Calu3 (cell line): ENCODE results near the gene ARHGAP24. TPM values are rescaled to one million over a fixed set of nuclear protein-coding genes. Genes with fewer than 3 reads are reported as not detected.

Experiments used
- BruUV-seq: library from RNA; stranded (reverse); fragments of 400-500 nt; replicated peaks from 2 replicates; lab custom pipeline; 2021; lab: Mats Ljungman, UMichigan
- CTCF ChIA-PET: fragments of 300-600 bp; sonication (Branson Sonifier 250); formaldehyde crosslinking; loops from one replicate; lab custom pipeline; 2022; ENCODE audit warnings: antibody characterized with exemption; lab: Charles Lee
- DNase-seq: peaks from one replicate; pipeline ENCODE4 v3.0.0; 2022
- H3K27ac Mint-ChIP-seq: one replicate; pipeline ENCODE4 v1.8.0; 2022; ENCODE audit warnings: mixed read lengths; ENCODE audit not compliant: unreplicated experiment
- H3K27me3 Mint-ChIP-seq: one replicate; pipeline ENCODE4 v1.8.0; 2022; ENCODE audit warnings: mixed read lengths; ENCODE audit not compliant: unreplicated experiment
- H3K36me3 Mint-ChIP-seq: one replicate; pipeline ENCODE4 v1.8.0; 2022; ENCODE audit warnings: mild to moderate bottlenecking, moderate library complexity, mixed read lengths; ENCODE audit not compliant: insufficient read depth, unreplicated experiment
- H3K4me1 Mint-ChIP-seq: one replicate; pipeline ENCODE4 v1.8.0; 2022; ENCODE audit warnings: mild to moderate bottlenecking, low read depth, mixed read lengths; ENCODE audit not compliant: unreplicated experiment
- H3K4me3 Mint-ChIP-seq: one replicate; pipeline ENCODE4 v1.8.0; 2022; ENCODE audit warnings: mild to moderate bottlenecking, low read depth, moderate library complexity, mixed read lengths; ENCODE audit not compliant: unreplicated experiment
- H3K9me3 Mint-ChIP-seq: one replicate; pipeline ENCODE4 v1.8.0; 2022; ENCODE audit warnings: low read depth, mixed read lengths; ENCODE audit not compliant: unreplicated experiment
- CTCF ChIP-seq: fragments of 200-600 bp; IDR thresholded peaks from one replicate; pipeline ENCODE4 v1.8.0; 2022; ENCODE audit warnings: antibody characterized with exemption; ENCODE audit not compliant: unreplicated experiment
- intact Hi-C: fragments of 100-400 bp; cut with micrococcal nuclease; formaldehyde crosslinking; loops from one replicate; pipeline ENCODE4 v1.10.0; 2022; ENCODE audit not compliant: unreplicated experiment
- total RNA-seq: library from RNA; stranded (reverse); gene quantifications from 2 replicates; pipeline ENCODE4 v1.2.3, GENCODE V29; 2022

ARHGAP24 gene
- total RNA-seq, 1 experiment from 2014 or later = 10.2 TPM

- no peak for TF ChIP-seq CTCF
- CTCF ChIA-PET = no interaction called here
- DNase-seq = no peak
- H3K4me3 Mint-ChIP-seq = no peak overlapping the region
- H3K36me3 Mint-ChIP-seq = no peaks in the 10 kb centered on the region
- H3K4me1 Mint-ChIP-seq = no peaks in the 10 kb centered on the region
- H3K27ac Mint-ChIP-seq = no peak overlapping the region
- no TSS peak for BruUV-seq
- intact Hi-C loops = no loop called here
- H3K9me3 Mint-ChIP-seq = no peaks in the 10 kb centered on the region
- H3K27me3 Mint-ChIP-seq = no peaks in the 10 kb centered on the region
Measured at GRCh38 chr4:85759388-85759787, 284.4 kb downstream of the ARHGAP24 start.

- Mint-ChIP-seq H3K36me3 (no peaks in the 10 kb centered on the region), H3K27me3 (no peaks in the 10 kb centered on the region), H3K27ac (no peak overlapping the region), H3K4me1 (no peaks in the 10 kb centered on the region), H3K9me3 (no peaks in the 10 kb centered on the region), H3K4me3 (no peak overlapping the region)
- no TSS peak for BruUV-seq
- DNase-seq = no peak
- CTCF ChIA-PET = no interaction called here
- intact Hi-C loops = no loop called here
- no peak for TF ChIP-seq CTCF
Measured at GRCh38 chr4:85760511-85760910, 285.6 kb downstream of the ARHGAP24 start.

- no TSS peak for BruUV-seq
- intact Hi-C loops = no loop called here
- no peaks in the 10 kb centered on the region for H3K4me1 Mint-ChIP-seq
- no peaks in the 10 kb centered on the region for H3K9me3 Mint-ChIP-seq
- no peak overlapping the region for H3K27ac Mint-ChIP-seq
- CTCF ChIA-PET = no interaction called here
- no peak overlapping the region for H3K4me3 Mint-ChIP-seq
- H3K36me3 Mint-ChIP-seq = no peaks in the 10 kb centered on the region
- H3K27me3 Mint-ChIP-seq = no peaks in the 10 kb centered on the region
- no peak for TF ChIP-seq CTCF
- DNase-seq = no peak
Measured at GRCh38 chr4:85761803-85762528, 287.0 kb downstream of the ARHGAP24 start.

GRCh38 chr4:85762529-85762871 lies 287.6 kb downstream of the ARHGAP24 start:
- intact Hi-C loops = no loop called here
- BruUV-seq = no TSS peak
- DNase-seq = no peak
- Mint-ChIP-seq H3K4me3 (no peak overlapping the region), H3K27ac (no peak overlapping the region), H3K9me3 (no peaks in the 10 kb centered on the region), H3K4me1 (no peaks in the 10 kb centered on the region), H3K27me3 (no peaks in the 10 kb centered on the region), H3K36me3 (no peaks in the 10 kb centered on the region)
- CTCF ChIA-PET = no interaction called here
- no peak for TF ChIP-seq CTCF
